Thyroid gland (tissue), 4 donors: ENCODE results near the gene SPON1.

Experiments
- POLR2A ChIP-seq, 2 donors: fragments of 450-650 bp; IDR thresholded peaks; one replicate each; pipeline ENCODE4 v1.6.1; 2017; ENCODE audit warnings: antibody characterized with exemption in 2 of 2, mild to moderate bottlenecking in 2 of 2, moderate library complexity in 1 of 2
- TF ChIP-seq, protein P1 (sequence below), 6 experiments: fragments of 200-600 bp in 3 of 6; fragments of 450-650 bp in 3 of 6; sonication (generic) in 3 of 6; IDR thresholded peaks; one replicate each; pipeline ENCODE4 v1.5.1; 2016 to 2019; ENCODE audit warnings: antibody characterized with exemption in 6 of 6, mild to moderate bottlenecking in 2 of 6, inconsistent platforms in 1 of 6, moderate library complexity in 1 of 6

DNA sequence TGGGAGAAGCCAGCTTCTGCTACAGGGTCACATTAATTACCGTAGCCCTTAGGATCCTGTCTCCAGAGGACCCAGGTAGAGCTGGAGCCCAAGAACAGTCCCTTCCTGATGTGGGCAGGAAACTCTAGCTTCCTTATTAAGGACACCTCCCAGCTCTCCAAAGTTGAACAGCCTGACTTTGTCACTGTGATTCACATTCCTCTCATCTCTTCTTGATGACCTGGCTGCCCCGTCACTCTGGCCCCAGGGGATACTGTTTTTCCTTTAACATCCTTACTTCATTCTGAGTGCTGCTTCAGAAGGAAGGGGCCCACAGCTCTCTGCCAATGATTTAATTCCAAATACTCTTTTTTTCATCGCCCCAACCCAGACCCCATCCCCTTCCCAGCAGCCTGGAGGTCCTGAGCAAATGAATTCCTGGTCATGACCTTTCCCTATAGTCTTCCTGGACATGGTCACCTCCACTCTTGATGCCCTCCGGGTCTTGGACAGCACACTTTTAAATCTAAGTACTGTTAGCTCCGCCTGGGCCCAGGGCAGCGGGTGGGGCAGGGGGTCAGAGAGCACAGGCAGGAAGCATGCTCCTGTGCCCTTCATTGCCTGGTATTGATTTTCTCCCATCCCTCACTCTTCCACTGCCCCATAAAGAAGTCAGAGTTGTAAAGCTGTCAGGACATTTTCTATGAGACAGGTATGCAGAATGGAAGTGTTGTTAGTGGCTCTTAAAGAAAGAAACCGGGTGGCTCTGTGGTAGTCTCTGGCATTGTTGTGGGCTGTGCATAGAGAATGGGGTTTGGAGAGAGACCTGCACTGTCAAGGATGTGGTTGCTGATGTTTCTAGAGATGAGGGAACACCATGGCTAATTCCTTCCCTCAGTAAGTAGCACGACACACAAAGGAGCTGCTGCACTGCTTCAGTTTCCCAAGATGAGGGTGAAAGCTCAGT is 22.3 kb upstream of the SPON1 start:
- TF ChIP-seq, protein P1, sequence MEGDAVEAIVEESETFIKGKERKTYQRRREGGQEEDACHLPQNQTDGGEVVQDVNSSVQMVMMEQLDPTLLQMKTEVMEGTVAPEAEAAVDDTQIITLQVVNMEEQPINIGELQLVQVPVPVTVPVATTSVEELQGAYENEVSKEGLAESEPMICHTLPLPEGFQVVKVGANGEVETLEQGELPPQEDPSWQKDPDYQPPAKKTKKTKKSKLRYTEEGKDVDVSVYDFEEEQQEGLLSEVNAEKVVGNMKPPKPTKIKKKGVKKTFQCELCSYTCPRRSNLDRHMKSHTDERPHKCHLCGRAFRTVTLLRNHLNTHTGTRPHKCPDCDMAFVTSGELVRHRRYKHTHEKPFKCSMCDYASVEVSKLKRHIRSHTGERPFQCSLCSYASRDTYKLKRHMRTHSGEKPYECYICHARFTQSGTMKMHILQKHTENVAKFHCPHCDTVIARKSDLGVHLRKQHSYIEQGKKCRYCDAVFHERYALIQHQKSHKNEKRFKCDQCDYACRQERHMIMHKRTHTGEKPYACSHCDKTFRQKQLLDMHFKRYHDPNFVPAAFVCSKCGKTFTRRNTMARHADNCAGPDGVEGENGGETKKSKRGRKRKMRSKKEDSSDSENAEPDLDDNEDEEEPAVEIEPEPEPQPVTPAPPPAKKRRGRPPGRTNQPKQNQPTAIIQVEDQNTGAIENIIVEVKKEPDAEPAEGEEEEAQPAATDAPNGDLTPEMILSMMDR (IDR thresholded peaks at IDR 0.05), result no peak
- TF ChIP-seq POLR2A (IDR thresholded peaks at IDR 0.05), result no peak
